Left colon (tissue), 2 donors: ENCODE data around the gene PPP2R5C. TPM values are rescaled to one million over a fixed set of nuclear protein-coding genes. Genes with fewer than 3 reads are reported as not detected.
A peak's percentile ranks its signal among the peaks of the same experiment; 100 is the strongest.
"Not testable (repeated sequence)": the region's sequence is repeated elsewhere in the genome, so short reads cannot be mapped to it uniquely, and the experiment has no call there.

Experiments
- ATAC-seq: fragments of 200-7000 bp; cut with Tn5 transposase; one replicate; pipeline ENCODE4 v1.9.1; 2020; ENCODE audit warnings: mild to moderate bottlenecking, moderate library complexity
- DNase-seq, 2 donors: peaks; one replicate each; pipeline ENCODE4 v3.0.0-alpha.2; 2020
- intact Hi-C, 2 donors: fragments of 100-400 bp; cut with DNase I in 1 of 2; cut with micrococcal nuclease in 1 of 2; formaldehyde crosslinking; loops; one replicate each; pipeline versions ENCODE4 v1.11.2 to v1.14.0; 2022; cut with DNase I, micrococcal nuclease
- total RNA-seq, 2 donors: library from RNA; stranded (reverse); fragmentation: NEBNext Ultra II Directional; extraction: Animal tissue kit (Norgen Biotek cat#: 25700); gene quantifications; one replicate each; pipeline ENCODE4 v1.2.1, GENCODE V29; 2021
- donor health status: DM: no; HTN: no; CAD: no.
- donor health status: DM: yes; HTN: yes; CAD: no.

The PPP2R5C gene
- total RNA-seq, 2 donors from 2014 or later = 139 to 144 TPM

- intact Hi-C loops, ATAC-seq, DNase-seq: not testable (repeated sequence)
Measured at GRCh38 chr14:101725652-101726051, 35.9 kb upstream of the PPP2R5C start.

DNA sequence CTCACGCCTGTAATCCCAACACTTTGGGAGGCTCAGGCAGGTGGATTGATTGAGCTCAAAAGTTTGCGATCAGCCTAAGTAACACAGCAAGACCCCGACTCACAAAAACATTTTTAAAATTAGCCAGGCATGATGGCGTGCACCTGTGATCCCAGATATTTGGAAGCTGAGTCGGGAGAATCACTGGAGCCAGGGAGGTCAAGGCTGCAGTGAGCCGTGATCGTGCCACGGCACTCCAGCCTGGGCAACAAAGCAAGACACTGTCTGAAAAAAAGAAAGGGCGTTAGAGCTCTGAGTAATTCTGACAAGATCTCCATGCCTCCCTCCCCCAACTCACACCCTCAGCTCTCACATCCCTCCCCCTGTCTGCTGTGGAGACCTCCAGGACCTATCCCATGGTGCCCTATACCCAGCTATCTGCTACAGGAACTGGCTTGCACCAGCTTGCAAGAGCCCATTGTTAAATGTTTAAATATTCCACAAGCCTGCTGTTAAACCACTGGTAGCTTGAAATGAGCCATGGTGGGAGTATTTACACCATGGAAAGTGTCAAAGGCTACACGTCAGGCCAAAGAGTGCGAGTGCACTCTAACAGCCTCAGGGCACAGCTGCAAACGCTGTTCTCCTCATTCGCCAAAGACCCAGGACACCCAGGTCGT is 35.1 kb upstream of the PPP2R5C start:
- DNase-seq = no peak
- no peak for ATAC-seq
- intact Hi-C loops = no loop called here

GRCh38 chr14:101726954-101727302 is 34.6 kb upstream of the PPP2R5C start:
- DNase-seq = no peak
- ATAC-seq = no peak
- intact Hi-C loops = no loop called here

DNA sequence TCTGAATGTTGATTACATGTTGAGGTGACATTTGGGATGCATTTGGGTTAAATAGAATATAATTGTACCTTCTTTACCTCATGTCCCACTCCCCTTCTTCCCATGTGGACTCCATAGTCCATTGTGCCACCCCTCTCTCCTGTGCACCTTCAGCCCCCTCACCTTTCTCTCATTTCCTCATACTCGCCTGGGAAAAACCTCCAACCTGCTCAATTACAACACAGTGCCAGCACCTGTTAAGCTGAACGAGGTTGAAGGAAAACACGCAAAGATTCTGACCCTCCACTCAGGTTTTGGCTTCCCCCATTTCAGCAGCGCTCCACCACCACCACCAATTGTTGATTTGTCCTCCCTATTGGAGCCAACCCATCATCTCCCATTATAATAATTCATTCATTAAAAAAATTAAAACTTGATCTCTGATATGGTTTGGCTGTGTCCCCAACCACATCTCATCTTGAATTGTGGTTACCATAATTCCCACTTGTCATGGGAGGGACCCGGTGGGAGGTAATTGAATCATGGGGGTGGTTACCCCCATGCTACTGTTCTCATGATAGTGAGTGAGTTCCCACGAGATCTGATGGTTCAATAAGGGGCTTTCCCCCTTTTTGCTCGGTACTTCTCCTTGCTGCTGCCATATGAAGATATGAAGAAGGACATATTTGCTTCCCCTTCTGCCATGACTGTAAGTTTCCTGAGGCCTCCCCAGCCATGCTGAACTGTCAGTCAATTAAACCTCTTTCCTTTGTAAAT is 33.7 kb upstream of the PPP2R5C start:
- ATAC-seq (no peak), DNase-seq (no peak)
- intact Hi-C loops = no loop called here

DNA sequence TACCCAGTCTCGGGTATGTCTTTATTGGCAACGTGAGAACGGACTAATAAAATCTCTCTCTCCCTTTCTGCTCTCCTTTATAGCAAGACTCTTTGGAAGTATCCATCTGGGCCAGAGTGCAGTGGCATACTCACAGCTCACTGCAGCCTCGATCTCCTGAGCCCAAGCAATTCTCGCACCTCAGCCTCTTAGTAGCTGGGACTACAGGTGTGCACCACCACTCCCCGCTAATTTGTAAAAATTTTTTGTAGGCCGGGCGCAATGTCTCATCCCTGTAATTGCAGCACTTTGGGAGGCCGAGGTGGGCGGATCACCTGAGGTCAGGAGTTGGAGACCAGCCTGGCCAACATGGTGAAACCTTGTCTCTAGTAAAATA is 33.2 kb upstream of the PPP2R5C start:
- ATAC-seq (no peak), DNase-seq (no peak)
- intact Hi-C loops = no loop called here

GRCh38 chr14:101729382-101729781 is 32.1 kb upstream of the PPP2R5C start:
- DNase-seq (no peak), ATAC-seq (no peak)
- intact Hi-C loops = no loop called here

GRCh38 chr14:101730157-101730556 is 31.4 kb upstream of the PPP2R5C start:
- intact Hi-C loops, DNase-seq, ATAC-seq: not testable (repeated sequence)

DNA sequence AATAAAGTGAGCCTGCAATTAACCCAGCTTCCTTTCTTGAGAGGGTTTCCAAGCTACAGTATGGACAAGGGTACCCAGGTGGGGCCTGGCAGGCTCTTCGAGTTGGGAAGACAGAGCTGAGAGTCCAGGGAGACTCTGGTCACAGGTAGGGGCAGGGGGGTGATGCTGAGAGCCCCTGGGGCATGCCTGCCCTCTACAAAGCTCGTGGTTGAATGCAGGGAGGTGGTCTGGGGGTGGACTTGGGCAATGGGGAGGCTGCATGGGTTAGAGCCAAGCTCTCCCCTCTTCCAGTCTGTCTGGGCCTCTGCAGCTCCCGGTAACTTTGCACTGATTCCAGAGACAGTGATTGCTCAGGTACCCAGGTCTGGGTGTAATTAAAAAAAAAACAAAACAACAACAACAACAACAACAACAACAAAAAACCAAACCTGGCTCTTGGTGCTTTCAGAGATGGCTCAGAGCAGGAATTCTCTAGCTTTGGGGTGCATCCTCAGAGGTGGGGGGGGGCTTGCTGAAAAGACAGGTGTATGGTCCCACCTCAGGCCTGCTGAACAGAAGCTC is 30.8 kb upstream of the PPP2R5C start:
- ATAC-seq (no peak), DNase-seq (no peak)
- intact Hi-C loops = no loop called here

GRCh38 chr14:101731187-101732080 is 30.1 kb upstream of the PPP2R5C start:
- ATAC-seq (peak; percentile 93), DNase-seq (peak; percentile 86 to 94)
- intact Hi-C loops = no loop called here

GRCh38 chr14:101732118-101732517 is 29.4 kb upstream of the PPP2R5C start:
- ATAC-seq (no peak), DNase-seq (no peak)
- intact Hi-C loops = no loop called here

- intact Hi-C loops = no loop called here
- DNase-seq (no peak), ATAC-seq (no peak)
Measured at GRCh38 chr14:101733211-101733610, 28.3 kb upstream of the PPP2R5C start.

GRCh38 chr14:101734246-101734847 is 27.2 kb upstream of the PPP2R5C start:
- intact Hi-C loops = no loop called here
- no peak for ATAC-seq

DNA sequence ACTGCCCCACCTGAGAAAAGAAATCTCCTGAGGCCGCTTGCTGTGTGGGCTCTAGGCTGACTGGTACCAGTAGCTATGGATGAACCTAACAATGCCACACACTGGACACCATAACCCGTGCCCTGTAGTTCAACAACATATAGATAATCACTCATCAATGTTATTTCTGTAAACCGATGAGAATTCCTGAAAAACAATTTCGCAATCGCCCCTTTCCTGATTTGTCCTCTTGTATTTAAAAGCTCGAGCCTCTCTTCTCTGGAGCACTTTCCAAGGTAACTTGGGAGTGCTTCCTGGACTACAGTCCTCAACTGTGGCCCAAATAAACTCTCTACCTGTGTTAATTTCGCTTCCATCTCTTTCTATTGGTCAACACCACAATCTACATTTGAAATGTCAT is 26.1 kb upstream of the PPP2R5C start:
- DNase-seq = no peak
- no peak for ATAC-seq

More at GRCh38 chr14:101734246-101734847, 27.2 kb upstream of the PPP2R5C start:
- DNase-seq = no peak

GRCh38 chr14:101736071-101736470 is 25.4 kb upstream of the PPP2R5C start:
- intact Hi-C loops = no loop called here
- ATAC-seq (no peak), DNase-seq (no peak)

More for the DNA sequence above, 26.1 kb upstream of the PPP2R5C start:
- intact Hi-C loops = no loop called here

DNA sequence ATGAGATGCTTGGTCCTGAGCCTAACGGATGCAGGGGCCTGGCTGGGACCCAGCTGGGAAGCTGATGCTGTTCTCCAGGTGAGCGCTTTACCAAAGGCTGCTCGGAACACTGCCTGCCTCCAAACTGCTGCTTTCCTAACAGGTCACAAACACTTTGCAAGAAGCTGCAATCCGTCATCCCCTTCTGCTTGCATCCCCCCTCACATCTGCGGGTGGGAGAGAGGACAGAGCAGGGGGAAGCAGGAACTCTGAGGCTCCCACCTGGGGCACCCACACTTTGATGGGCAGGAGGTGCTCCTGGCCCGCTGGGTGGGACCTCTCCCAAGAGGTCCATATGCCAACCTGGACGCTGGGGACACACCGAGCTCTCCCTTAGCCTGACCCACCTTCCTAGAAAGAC is 24.9 kb upstream of the PPP2R5C start:
- DNase-seq = no peak
- intact Hi-C loops = no loop called here
- no peak for ATAC-seq

- peak; percentile 44 for ATAC-seq
- intact Hi-C loops = no loop called here
- no peak for DNase-seq
Measured at GRCh38 chr14:101737414-101738339, 23.8 kb upstream of the PPP2R5C start.

GRCh38 chr14:101738703-101739320 is 22.7 kb upstream of the PPP2R5C start:
- no peak for ATAC-seq
- DNase-seq = no peak
- intact Hi-C loops = no loop called here
